DMS 273 (cell line): ENCODE data around the gene TGFBI.
A peak's percentile ranks its signal among the peaks of the same experiment; 100 is the strongest.

ENCODE experiments used
- DNase-seq: peaks from one replicate; lab custom pipeline; 2025; ENCODE audit not compliant: unreplicated experiment; lab: John Stamatoyannopoulos, UW

TGFBI gene

DNA sequence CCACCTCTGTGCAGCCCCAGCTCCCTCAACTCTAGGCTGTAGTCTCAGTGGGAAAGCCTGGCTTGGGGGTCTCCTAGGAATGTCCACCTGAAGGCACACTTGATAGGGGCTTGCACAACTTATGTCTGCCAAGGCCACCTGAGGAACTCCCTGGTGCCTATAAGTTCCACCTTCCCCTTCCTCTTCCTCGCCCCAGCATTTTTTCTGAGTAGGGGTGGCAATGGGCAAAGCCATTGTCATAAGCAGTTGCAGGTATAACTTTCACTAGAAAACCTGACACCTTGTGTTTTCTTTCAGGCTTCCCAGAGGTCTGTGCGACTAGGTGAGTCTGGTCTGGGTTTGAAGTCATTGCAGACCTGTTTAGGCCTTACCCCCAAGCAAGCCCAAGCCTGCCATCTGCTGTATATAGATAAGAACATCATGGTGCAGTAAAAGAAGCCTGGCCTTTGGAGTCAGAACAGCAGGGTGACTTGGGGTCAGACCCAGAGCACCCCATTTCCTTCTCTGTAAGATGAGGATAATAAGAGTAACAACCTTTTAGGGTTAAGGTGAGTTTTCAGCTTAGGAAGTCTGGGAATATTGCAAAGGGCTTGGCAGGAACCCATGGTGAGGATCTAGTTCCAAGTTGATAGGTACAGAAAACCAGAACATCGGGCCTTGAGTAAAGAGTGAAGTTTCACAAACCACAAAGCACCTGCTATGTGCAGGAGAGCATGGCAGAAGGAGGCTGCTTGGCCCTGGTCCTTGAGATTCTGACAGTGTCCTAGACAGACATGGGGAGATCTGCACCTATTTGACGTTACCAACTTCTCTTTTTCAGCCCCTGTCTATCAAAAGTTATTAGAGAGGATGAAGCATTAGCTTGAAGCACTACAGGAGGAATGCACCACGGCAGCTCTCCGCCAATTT, 33.8 kb downstream of the TGFBI start:
- DNase-seq, result peak; percentile 83

GRCh38 chr5:136063778-136064465, 35.1 kb downstream of the TGFBI start:
- no peak for DNase-seq

- DNase-seq, result peak; percentile 35
Observed at GRCh38 chr5:136064510-136064909, 35.7 kb downstream of the TGFBI start.

DNA sequence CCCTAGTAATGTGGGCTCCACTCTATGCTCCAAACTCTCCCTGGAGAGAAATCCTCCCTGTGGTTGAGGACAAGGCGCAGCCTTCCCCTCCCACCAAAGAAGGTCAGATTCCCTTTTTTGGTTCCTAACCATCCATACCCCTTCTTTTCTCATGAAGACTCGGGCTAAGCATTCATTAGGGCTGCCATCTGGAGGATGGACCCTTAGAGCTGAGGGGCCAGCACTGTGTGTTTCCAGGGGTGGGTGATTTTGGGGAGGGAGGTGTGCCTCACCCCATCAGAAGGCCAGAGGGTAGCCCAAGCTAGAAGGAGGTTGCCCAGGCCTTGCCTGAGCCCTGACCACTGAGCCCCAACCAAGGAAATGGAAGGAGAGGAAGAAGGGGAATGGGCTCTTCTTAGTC, 36.8 kb downstream of the TGFBI start:
- no peak for DNase-seq

- DNase-seq, result peak; percentile 61
Observed at GRCh38 chr5:136066661-136067271, 38.0 kb downstream of the TGFBI start.

DNA sequence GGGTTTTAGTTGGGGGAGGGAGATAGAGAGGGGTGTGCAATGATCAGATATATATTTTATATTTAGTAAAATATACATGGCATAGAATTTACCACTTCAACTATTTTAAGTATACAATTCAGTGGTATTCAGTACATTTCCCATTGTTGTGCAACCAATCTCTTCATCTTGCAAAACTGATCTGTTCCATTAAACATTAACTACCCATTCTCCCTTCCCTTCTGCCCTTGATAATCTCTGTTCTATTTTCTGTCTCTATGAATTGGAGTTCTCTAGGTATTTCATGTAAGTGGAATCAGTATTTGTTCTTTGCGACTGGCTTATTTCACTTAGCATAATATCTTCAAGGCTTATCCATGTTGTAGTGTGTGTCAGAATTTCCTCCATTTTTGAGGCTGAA, 38.6 kb downstream of the TGFBI start:
- DNase-seq, result no peak

DNA sequence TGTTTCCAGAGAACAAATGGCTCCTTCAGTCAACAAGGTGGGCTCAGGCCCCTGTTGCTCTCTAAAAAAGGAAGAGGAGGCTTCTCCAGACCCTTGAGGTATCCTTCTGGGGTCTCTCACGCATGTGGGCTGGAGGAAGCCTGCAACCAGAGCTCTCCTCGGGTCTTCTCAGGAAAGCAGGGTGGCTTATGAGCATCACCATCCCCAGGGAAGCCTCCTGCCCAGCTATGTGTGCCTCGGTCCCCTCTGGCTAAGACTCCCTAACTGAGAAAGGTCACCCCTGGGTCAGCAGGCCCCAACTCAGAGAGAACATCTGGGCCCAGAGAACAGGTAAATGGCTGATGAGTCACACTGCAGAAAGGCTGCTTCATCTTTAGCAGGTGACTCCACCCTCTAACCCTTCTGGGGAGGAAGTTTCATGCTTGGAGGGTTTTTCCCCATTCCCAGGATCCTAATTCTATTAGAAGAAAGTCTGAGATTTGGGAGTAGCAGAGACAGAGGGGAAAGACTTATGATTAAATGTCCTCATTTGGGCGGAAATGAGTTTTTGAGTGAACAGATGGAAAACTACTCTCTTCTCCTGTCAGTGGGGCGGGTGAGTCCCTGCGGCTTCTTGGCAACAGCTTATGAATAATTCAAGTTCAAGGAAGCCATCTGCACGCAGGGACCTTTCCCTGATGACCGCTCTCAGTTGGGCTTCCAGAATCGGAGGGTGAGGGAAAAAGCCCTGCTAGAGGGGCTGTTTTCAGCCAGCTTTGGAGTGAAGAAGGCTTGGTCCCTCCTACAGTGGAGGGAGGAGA, 41.9 kb downstream of the TGFBI start:
- peak; percentile 93 for DNase-seq

- DNase-seq, result no peak
Observed at GRCh38 chr5:136073714-136074529, 45.1 kb downstream of the TGFBI start.

GRCh38 chr5:136075466-136075891, 46.7 kb downstream of the TGFBI start:
- peak; percentile 27 for DNase-seq

GRCh38 chr5:136076067-136076466, 47.3 kb downstream of the TGFBI start:
- DNase-seq, result no peak

GRCh38 chr5:136076881-136077445, 48.2 kb downstream of the TGFBI start:
- DNase-seq, result no peak

GRCh38 chr5:136079195-136079985, 50.6 kb downstream of the TGFBI start:
- DNase-seq, result no peak

GRCh38 chr5:136080113-136080482, 51.3 kb downstream of the TGFBI start:
- DNase-seq, result no peak

- no peak for DNase-seq
Observed at GRCh38 chr5:136080483-136081216, 51.9 kb downstream of the TGFBI start.

DNA sequence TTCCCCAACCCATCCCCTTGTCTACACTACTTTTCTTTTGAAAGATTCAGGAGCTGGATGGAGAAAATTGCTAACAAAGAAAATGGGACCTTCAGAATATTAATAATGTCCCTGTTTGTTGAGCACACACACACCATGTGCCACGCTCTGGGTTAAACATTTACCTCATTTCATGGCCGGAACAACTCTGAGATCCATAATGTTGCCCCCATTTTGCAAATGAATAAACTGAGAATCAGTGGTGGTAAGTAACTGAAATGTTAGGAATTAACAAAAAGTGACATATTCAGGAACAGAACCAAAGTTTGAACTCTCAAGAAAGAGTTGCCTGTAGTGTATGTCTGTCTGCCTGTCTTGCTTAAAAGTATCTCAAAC, 52.4 kb downstream of the TGFBI start:
- no peak for DNase-seq

- peak; percentile 88 for DNase-seq
Observed at GRCh38 chr5:136082390-136083193, 53.8 kb downstream of the TGFBI start.

GRCh38 chr5:136084698-136085097, 55.9 kb downstream of the TGFBI start:
- peak; percentile 44 for DNase-seq
